ENCODE measurements around the gene PRKACB. TPM values are rescaled to one million over a fixed set of nuclear protein-coding genes. Genes with fewer than 3 reads are reported as not detected.

PRKACB gene
- total RNA-seq, 2 donors from 2014 or later, result 25.2 to 35.0 TPM

DNA sequence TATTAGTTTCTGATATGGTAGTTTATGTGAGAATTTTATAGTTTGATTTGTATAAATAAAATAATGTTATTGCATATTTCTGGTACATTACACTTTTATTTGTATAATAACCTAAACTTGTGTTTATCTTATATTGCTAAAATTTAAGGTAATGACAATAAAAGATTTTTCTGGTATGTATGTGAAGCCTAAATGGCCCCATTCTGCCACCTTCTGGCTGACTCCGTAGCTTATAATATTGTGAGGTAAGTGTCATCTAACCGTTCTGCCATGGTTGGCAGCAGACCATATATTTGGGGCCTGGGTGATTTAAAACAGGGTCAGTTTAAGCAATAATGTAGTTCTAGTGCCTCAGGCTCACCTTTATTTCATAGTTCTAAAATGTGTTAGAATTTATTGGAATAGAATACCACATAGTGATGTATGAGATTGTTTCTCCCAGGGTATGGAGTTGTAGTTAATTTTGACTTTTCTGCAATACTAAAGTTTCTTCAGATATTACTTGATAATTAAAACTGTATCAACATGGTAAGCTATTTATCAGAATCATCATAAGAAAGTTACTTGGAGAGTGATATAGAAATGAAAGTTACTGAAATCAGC lies 21.2 kb upstream of the PRKACB start:
- no peaks in the 10 kb centered on the region for H3K9me3 ChIP-seq
- no peak overlapping the region for H3K27ac ChIP-seq
- TF ChIP-seq, protein P1, sequence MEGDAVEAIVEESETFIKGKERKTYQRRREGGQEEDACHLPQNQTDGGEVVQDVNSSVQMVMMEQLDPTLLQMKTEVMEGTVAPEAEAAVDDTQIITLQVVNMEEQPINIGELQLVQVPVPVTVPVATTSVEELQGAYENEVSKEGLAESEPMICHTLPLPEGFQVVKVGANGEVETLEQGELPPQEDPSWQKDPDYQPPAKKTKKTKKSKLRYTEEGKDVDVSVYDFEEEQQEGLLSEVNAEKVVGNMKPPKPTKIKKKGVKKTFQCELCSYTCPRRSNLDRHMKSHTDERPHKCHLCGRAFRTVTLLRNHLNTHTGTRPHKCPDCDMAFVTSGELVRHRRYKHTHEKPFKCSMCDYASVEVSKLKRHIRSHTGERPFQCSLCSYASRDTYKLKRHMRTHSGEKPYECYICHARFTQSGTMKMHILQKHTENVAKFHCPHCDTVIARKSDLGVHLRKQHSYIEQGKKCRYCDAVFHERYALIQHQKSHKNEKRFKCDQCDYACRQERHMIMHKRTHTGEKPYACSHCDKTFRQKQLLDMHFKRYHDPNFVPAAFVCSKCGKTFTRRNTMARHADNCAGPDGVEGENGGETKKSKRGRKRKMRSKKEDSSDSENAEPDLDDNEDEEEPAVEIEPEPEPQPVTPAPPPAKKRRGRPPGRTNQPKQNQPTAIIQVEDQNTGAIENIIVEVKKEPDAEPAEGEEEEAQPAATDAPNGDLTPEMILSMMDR (IDR thresholded peaks at IDR 0.05), result peak in 1 of 2 donors; percentile 79
- H3K4me3 ChIP-seq, result no peak overlapping the region
- peaks cover 0 to 8% of the 10 kb centered on the region in 2 donors for H3K4me1 ChIP-seq
- DNase-seq (ENCODE audit: low spot score), result no peak
- no peaks in the 10 kb centered on the region for H3K27me3 ChIP-seq
- no peaks in the 10 kb centered on the region for H3K36me3 ChIP-seq

DNA sequence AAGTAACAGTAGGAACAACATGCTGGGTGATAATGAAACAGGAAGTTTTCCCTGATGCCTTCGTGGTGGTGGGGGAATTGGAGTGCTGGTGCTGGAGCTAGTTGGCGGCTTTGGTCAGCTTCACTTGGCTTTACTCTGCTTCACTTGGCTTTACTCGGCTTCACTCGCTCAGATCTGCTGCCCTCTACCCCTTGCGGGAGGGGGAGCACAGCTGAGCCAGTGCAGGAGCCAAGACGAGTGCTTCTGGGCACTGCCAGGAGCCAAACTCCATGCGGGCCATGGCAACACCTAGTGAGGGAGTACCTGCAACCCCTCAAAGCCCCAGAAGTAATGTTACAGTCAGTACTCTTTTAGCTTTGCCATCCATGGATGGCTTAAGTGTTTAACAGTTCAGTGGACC lies 10.6 kb upstream of the PRKACB start:
- TF ChIP-seq, protein P1 (IDR thresholded peaks at IDR 0.05), result no peak
- no peaks in the 10 kb centered on the region for H3K36me3 ChIP-seq
- no peaks in the 10 kb centered on the region for H3K27me3 ChIP-seq
- H3K9me3 ChIP-seq, result peaks cover 0 to 2% of the 10 kb centered on the region in 2 donors
- no peaks in the 10 kb centered on the region for H3K4me1 ChIP-seq
- no peak overlapping the region for H3K4me3 ChIP-seq
- DNase-seq (ENCODE audit: low spot score), result no peak
- H3K27ac ChIP-seq, result no peak overlapping the region

DNA sequence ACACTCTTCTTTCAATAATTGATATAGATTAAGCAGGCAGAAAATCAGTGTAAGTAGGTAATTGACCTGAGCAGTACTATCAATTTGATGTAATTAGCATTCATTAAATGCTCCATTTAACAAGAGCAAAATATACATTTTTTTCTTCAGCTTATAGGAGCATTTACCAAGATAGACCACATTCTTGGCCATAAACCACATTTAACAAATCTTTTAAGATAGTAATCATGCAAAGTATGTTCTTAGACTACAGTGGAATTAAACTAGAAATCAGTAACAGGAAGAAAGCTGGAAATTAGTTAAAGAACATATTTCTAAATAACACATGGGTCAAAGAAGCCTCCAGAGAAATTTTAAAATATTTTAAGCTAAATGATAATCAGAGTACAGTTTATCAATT lies 8.7 kb upstream of the PRKACB start:
- H3K4me3 ChIP-seq, result no peak overlapping the region
- TF ChIP-seq, protein P1 (IDR thresholded peaks at IDR 0.05), result no peak
- H3K4me1 ChIP-seq, result no peaks in the 10 kb centered on the region
- no peak for DNase-seq (ENCODE audit: low spot score)
- H3K27me3 ChIP-seq, result no peaks in the 10 kb centered on the region
- no peak overlapping the region for H3K27ac ChIP-seq
- peaks cover 0 to 11% of the 10 kb centered on the region in 2 donors for H3K9me3 ChIP-seq
- no peaks in the 10 kb centered on the region for H3K36me3 ChIP-seq

DNA sequence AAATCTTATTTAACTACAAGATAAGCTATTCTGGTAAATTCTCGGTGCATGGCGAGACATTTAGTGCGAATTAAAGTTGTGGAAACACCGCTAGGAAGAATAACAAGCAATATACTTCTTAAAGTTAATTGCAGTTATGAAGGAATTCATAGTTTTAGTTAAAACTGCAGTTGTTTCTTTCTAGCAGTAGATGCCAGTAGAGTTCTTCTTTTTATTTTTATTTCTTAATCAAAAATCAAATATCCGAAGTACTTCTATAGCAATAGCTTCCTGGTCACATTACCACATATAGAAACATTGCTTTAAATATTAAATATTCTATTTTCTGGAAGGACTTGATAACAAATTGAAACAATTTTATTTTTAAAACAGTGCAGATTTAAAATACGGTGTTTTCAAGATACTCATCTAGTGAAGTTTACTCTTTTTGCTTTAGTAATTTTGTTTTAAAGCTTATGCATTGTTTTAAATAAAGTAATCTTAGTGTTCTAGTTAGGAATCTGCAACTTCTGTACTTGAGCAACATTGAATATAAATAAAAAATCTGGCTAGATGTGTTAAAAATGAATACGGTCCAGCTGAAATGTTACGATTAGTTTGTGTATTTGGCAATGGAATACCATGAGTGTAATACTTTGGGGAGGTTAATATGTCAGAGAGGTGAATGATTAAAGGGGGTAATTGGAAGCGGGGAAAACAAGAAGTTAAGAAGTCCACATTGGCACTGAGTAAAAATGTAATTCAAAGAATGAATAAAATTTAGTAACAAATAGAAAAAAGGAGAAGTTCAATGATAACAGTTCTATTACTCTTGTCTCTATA lies 2.7 kb upstream of the PRKACB start:
- Histone ChIP-seq H3K4me1 (peaks cover 0 to 6% of the 10 kb centered on the region in 2 donors), H3K9me3 (peaks cover 0 to 11% of the 10 kb centered on the region in 2 donors), H3K27me3 (no peaks in the 10 kb centered on the region), H3K27ac (no peak overlapping the region), H3K36me3 (no peaks in the 10 kb centered on the region), H3K4me3 (no peak overlapping the region)
- DNase-seq (ENCODE audit: low spot score), result no peak
- TF ChIP-seq, protein P1 (IDR thresholded peaks at IDR 0.05), result peak in 1 of 2 donors; percentile 62

DNA sequence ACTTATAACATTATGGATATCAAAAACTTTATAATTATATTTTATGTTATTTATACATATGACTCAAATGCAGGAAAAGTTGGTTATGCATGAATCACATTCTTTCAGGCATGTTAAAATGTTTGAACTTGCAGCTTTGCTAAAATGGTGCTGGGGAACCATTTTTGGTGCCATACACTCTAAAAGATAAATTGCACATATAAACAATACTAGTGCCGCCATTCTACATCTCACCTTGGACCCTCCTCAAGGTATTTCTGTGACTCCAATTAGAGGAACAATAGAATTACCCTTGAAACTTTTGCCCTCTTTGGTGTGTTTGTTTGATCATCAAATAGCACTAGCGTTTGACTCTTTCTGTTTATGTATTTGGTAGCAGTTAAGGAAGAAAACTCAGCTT lies 997 bp downstream of the PRKACB start:
- H3K27ac ChIP-seq, result no peak overlapping the region
- H3K4me3 ChIP-seq, result no peak overlapping the region
- no peak for DNase-seq (ENCODE audit: low spot score)
- TF ChIP-seq, protein P1 (IDR thresholded peaks at IDR 0.05), result no peak
- H3K4me1 ChIP-seq, result peaks cover 0 to 6% of the 10 kb centered on the region in 2 donors
- no peaks in the 10 kb centered on the region for H3K36me3 ChIP-seq
- H3K27me3 ChIP-seq, result no peaks in the 10 kb centered on the region
- no peaks in the 10 kb centered on the region for H3K9me3 ChIP-seq
